ENCODE results near the gene BTNL9.
"Not testable (repeated sequence)": the region's sequence is repeated elsewhere in the genome, so short reads cannot be mapped to it uniquely, and the experiment has no call there.

- TF ChIP-seq CTCF (conservative IDR thresholded peaks at IDR 0.05 in 1 of 2, IDR thresholded peaks at IDR 0.05 in 1 of 2; ENCODE audit: extremely low read depth in 1 of 2, insufficient read depth in 1 of 2, low read depth in 1 of 2, low read length in 2 of 2); EZH2 (IDR thresholded peaks at IDR 0.05; ENCODE audit: borderline replicate concordance, low read length): not testable (repeated sequence)
These were observed 56.8 kb downstream of the BTNL9 start for GRCh38 chr5:181096721-181097382.
